Occipital lobe (tissue), 2 donors: Measurements from ENCODE around the gene PPP1R2. TPM values are rescaled to one million over a fixed set of nuclear protein-coding genes. Genes with fewer than 3 reads are reported as not detected.
"Not testable (repeated sequence)": the region's sequence is repeated elsewhere in the genome, so short reads cannot be mapped to it uniquely, and the experiment has no call there.

Experiments used
- DNase-seq: peaks from one replicate; lab custom pipeline; 2025; lab: John Stamatoyannopoulos, UW
- total RNA-seq: library from RNA; depleted of rRNA; stranded (reverse); fragments of >200 nt; gene quantifications from one replicate; pipeline ENCODE4 v1.2.3, GENCODE V29; 2014

PPP1R2 gene
- total RNA-seq, 1 donor from 2014 or later, result 92.3 TPM

DNA sequence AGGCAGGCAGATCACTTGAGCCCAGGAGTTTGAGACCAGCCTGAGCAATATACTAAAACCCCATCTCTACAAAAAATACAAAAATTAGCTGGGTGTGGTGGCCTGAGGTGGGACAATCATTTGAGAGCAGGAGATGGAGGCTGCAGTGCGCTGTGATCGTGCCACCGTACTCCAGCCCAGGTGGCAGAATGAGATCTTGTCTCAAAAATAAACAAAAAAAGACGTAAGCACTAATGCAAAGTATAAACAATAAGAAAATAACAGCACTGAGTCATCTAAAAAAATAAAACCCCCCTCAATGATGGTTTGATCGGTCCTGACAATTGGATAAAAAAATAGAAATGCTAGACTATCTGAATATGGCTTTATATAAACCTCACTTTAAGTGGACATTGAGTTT, 3.6 kb downstream of the PPP1R2 start:
- no peak for DNase-seq

DNA sequence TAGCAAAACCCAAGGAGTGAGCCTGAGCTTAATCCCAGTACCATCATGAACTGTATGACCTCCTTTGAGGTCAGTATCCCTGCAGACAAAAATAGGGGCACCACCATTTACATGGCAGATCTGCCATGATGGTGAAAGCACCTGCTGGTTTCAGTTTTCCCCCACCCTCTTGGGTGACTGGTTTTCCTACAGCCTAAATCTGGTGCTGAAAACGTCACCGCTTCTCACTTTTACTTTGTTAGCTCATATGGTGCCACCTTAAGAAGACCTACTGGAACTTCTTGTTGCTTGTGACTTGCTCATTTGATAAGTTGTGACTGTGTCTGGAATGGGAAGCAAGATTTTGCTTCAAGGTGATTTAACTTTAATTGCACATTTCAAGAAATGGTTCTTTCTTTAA, 5.1 kb downstream of the PPP1R2 start:
- no peak for DNase-seq

DNA sequence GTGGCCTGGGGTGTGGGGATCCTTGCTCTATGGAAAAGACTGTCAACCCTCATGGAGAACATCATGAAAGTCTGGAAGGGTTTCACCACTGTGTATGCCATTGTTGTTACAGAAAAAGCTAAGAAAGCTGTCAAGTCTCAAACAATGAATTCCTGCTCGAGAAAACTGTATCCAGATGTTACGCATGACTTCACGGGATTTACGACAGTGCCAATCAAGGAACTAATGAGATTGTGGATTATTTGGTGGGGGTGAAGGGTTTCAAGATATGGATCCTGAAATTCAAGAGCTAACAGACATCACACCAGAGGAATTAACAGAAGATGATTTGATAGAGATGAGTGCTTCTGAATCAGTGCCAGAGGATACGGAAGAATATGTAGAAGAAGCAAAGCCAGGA, 7.8 kb downstream of the PPP1R2 start:
- no peak for DNase-seq

DNA sequence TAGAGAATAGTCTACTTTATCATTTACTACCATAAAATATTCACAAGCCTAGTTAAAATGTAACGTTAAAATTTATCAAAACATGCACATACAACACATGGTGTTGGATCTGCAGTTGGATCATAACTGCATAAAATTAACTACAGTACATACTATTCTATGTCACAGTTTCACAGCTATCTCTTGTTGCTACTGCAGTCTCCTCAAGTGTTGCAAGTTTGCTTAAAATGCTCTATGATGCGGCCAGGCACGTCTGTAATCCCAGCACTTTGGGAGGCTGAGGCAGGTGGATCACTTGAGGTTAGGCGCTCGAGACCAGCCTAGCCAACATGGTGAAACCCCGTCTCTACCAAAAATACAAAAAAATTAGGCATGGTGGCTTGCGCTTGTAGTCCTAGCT, 10.3 kb downstream of the PPP1R2 start:
- DNase-seq, result no peak

DNA sequence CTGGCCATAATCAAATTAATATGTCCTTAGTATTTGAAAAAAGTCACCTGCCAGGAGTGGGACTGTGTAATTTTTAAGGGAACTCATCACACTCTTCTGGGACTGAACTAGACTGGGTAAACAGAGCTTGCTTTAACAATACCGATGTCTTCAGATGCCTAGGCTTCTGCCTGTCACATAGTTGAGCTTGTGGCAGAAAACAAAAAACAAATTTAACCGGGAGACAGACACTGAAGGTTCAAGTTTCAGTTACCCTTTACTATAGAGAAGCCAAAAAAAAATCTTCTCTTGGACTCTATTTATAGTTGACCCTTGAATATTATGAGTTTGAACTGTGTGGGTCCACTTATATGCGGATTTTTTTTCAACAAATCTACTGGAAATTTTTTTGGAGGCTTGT, 10.8 kb downstream of the PPP1R2 start:
- DNase-seq, result no peak

DNA sequence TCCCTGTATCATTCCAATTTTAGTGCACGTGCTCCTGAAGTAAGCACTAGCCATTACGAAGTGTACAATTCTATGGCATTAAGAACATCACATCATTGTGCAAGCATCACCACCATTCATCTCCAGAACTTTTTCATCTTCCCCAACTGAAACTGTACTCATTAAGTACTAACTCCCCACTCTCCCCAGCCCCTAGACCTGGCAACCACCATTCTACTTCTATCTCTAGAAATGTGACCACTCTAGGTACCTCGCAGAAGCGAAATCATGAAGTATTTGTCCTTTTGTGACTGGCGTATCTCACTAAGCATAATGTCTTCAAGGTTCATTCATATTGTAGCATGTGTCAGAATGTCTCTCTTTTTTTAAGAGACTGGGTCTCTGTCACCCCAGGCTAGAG, 11.4 kb downstream of the PPP1R2 start:
- DNase-seq, result no peak

DNA sequence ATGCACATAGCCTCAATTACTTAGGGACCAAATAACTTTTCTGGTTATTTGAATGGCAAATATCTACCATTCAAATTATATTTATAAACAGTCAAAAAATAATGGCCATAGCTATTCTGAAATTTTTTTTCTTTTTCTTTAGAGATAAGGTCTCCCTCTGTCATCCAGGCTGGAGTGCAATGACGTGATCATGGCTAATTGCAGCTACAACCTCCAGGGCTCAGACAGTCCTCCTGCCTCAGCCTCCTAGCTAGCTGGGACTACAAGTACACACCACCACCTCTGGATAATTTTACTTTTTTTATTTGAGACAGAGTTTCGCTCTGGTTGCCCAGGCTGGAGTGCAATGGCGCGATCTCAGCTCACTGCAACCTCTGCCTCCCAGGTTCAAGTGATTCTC, 16.6 kb downstream of the PPP1R2 start:
- DNase-seq, result no peak

DNA sequence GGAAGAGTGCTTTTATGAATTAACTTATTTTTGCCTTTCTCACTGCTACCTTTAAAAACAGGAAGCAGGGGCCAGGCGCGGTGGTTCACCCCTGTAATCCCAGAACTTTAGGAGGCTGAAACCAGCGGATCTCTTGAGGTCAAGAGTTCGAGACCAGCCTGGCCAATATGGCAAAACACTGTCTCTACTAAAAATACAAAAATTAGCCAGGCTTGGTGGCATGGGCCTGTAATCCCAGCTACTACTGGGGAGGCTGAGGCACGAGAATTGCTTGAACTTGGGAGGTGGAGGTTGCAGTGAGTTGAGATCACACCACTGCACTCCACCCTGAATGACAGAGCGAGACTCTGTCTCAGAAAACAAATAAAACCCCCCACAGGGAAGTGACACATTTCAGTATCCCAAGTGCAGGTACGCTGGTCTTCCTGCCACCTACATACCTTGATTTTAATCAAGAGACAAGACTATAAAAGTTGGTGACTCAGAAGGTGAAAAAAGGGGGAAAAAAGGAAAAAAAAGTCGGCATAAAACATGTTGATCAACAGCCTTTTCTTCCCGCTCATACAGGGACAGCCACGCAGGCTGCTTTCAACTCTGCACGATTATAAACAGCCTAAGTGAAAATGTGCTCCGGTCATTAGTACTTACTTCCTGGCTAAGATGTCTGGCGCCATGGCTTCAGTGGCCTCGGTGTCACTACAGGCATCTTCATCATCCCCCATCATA, 18.8 kb downstream of the PPP1R2 start:
- DNase-seq, result no peak

DNA sequence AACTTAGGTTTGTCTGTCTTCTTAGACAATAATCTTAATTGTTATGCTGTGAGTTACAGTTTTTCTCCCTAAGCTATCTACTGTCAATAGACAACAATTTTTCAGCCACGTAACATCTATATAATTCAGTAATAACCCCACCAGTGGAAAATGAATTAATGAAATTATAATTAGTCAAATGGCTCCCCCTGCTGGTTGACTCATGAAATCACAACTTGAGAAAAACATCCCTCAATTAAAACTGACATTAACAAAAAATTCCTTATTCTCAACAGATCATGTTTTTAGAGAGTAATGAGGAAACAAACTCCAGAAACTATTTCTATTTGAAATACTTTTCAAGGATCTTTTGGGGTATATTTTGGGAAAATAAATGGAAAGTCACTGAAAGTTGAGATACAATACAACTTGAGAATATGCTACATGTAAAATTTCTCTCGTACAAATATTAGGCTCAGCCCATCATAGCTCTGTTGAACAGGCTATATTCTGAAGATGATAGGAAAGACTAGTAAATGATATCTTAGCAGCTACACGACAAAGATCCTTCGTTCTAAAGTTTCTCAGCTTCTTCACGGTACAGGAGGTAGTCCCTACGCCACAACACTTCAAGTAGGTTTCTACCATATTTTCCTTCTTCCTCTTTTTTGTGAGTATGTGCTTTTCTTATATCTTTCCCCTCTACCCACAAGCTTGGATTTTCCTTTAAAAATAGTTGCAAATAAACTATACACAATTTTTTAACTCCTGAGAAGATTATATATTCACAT, 20.7 kb downstream of the PPP1R2 start:
- DNase-seq, result no peak

DNA sequence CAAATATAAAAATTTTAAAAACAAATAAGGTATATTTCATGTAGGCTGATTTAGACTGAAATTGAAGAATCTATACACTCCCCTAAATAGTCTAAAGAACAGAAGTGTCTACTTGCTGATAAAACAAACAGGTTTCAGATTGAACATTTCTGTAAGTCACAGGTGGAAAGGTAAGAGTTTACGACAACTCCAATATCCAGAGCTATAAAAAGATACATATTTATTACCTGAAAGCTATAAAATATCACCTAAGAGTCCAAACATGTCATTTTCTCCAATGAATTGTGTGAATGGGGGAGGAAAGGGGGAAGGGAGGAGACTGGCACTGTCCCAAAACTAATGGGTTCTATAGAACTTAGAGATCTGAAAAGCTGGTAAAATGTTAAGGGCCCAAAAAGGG, 26.1 kb downstream of the PPP1R2 start:
- DNase-seq, result no peak

DNA sequence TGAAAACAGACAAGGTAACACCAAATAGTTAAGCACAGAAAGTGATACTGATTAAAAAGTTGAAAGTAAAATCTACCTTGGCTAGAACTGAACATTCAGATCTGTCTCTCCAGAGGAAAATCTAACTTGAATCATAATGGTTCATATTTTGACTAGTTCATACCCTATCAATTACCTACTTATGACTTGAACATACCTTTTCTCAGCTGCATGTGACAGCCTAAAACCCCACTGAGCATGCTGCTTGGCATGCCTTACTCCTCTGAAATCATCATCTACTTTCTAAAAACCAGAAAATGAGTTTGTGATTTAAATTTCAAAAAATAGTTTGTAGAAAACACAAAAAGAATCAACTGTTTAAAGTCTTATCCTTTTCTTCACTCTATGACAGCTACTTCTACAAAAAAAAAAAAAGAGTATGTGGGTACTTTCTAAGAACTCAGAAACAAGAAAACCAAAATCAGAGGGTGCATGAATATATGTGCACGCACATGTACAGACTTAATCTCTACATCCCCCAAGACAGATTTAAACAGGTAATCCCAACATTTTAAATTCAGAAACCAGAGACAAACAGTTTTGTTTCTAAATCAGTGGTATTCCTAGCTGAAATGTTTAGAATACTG, 28.4 kb downstream of the PPP1R2 start:
- DNase-seq, result not testable (repeated sequence)

DNA sequence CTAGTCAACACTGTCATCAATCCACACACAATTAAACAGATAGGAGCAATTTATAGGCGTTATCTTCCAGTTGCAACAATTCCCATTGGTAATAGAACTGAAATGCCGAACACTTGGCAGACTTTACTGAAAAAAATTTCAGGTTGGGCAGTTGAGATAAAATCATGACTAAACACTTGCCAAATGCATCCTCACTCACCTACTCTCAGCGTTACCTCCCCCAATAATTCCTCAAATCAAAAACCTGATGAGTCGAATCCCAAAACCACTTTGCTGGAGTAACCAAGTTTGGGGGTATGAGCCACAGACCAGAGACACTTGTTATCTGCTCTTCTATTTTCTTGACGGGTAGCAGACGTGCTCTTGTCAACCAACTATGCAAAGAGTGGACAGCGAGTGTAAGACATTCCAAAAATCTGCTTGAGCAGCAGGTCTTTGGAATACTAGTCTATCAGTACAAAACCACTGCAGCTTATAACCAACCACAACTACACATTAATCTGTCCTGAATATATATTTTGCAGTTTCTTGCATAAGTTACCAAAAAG, 30.3 kb downstream of the PPP1R2 start:
- no peak for DNase-seq

DNA sequence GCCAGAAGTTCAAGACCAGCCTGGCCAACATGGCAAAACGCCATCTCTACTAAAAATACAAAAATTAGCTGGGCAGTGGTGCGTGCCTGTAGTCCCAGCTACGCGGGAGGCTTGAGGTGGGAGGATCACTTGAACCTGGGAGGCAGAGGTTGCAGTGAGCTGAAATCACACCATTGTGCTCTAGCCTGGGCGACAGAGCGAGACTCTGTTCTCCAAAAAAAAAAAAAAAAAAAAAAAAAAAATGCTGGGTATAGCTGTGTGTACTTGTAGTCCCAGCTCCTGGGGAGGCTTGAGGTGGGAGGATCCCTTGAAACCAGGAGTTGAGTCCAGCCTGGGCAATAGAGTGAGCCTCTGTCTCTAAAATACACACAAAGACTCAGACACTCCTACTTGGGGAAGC, 32.0 kb downstream of the PPP1R2 start:
- no peak for DNase-seq

DNA sequence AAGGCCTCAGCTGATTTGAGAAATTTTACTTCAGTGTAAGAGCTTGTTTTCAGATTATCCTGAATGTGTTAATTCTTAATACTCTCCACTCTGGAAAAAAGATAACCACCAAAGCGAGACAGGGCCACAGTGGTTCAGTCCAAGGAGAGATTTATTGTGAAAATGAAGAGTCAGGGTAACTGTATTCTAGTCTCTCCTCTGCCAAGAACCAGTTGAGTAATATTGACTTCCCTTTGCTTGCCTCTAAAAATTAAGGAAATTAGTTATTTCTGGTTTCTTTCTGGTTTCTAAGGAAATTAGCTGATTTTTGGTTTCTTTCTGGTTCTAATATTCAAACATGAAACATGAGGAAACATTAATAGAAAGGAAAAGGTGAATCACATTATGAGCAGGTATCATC, 34.9 kb downstream of the PPP1R2 start:
- DNase-seq, result no peak

DNA sequence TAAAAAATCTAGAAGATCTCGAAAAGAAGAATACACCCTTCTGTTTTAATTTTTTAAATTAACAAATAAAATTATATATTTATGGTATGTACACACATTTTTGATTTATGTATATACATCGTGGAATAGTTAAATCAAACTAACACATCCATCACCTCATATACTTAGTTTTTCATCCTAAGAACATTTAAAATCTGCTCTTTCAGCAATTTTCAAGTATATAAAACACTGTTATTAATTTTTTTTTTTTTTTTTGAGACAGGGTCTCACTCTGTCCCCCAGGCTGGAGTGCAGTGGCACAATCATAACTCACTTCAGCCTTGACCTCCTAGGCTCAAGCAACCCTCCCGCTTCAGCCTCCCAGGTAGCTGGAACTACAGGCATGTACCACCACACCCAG, 67.5 kb downstream of the PPP1R2 start:
- no peak for DNase-seq

DNA sequence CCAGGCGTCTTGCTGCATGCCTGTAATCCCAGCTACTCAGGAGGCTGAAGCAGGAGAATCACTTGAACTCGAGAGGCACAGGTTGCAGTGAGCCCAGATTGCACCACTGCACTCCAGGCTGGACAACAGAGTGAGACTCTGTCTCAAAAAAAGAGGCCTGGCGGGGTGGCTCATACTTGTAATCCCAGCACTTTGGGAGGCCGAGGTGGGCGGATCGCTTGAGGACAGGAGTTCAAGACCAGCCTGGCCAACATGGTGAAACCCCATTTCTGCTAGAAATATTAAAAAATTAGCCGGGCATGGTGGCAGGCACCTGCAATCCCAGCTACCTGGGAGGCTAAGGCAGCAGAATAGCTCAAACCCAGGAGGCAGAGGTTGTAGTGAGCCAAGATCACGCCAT, 68.0 kb downstream of the PPP1R2 start:
- DNase-seq, result not testable (repeated sequence)

DNA sequence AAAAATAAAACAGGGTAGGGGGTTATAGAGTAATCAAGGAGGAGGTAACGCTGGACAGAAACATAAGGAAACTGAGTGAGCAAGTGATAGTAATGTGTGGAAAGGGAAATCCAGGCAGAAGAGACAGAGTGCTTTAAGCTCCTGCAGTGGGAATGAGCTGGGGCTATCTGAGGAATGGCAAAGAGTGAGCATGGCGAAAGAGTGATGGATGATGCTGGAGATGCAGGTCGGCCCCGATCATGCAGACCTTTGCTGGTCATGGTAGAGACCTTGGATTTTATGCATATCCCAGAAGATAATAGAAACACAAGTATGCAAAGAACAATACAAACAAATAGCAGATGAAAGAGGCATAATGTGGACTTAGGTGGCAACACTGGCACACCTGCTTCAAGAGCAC, 74.3 kb downstream of the PPP1R2 start:
- no peak for DNase-seq

DNA sequence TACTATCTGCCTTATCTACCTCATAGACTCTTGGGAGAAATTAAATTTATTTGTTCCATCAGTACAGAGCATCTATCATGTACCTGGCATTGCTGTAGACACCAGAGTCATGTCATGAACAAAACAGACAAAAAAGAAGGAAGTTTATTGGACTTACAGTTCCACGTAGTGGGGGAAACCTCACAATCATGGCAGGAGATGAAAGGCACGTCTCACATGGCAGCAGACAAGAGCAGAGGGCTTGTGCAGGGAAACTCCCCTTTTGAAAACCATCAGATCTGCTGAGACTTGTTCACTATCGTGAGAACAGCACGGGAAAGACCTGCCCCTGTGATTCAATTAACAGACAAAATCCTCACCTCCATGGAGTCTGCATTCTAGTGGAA, 74.7 kb downstream of the PPP1R2 start:
- no peak for DNase-seq

DNA sequence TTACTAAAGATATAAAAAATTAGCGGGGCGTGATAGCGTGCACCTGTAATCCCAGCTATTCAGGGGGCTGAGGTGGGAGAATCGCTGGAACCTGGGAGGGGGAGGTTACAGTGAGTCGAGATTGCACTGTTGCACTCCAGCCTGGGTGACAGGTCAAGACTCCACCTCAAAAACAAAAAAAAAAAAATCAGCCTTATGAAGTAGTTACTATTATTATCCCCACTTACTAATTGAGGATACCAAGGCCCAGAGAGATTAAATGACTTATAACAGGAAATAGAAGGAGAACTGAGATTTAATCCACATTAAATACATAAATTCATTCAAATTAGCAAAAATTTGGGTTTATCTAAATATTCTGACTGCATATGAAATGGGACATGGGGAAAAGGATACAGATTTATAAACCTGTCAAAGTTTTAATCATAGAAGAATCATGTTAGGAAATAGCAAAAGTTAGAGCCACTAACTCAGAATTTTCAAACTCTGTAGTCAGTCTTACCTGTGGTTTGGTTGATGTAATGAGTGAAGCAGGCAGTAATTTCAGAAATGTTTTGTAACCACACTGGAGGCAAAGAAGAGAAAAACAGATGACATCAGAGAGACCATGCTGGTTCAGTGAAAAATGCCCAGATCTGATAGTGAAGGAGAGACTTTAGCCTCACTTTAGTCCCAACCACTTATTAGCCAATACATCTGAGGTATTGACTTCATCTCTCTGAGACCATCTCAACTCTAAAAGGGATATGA, 75.3 kb downstream of the PPP1R2 start:
- no peak for DNase-seq

DNA sequence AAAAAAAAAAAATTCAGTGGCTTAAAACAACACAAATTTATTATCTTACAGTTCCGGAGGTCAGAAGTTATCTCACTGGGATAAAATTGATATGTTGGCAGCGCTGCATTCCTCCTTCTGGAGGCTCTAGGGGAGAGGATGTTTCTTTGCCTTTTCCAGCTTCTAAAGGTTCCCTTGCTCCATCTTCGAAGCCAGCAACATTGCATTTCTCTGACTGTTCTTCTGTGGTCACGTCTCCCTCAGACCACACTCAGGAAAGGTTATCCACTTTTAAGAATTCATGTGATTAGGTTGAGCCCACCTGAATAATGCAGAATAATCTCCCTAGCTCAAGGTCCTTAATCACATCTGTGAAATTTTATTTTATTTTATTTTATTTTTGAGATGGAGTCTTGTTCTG, 76.9 kb downstream of the PPP1R2 start:
- DNase-seq, result no peak
